SK-N-MC (cell line): ENCODE data around the gene LMO2.

Experiments used
- DNase-seq: peaks from one replicate; pipeline ENCODE4 v3.0.0-alpha.2; 2011; ENCODE audit warnings: low read depth, low spot score
- H3K27ac ChIP-seq: fragments of 200-600 bp; sonication (generic); 2 replicates; pipeline ENCODE4 v1.5.1; 2016; ENCODE audit warnings: mixed run types
- H3K36me3 ChIP-seq: fragments of 200-600 bp; sonication (generic); 2 replicates; pipeline ENCODE4 v1.6.1; 2017; ENCODE audit warnings: antibody characterized with exemption, low read length, mixed read lengths; ENCODE audit not compliant: insufficient read depth
- H3K4me3 ChIP-seq: fragments of 200-600 bp; sonication (generic); 2 replicates; pipeline ENCODE4 v1.5.1; 2016
- H3K9ac ChIP-seq: fragments of 200-600 bp; sonication (generic); 2 replicates; pipeline ENCODE4 v1.8.0; 2017; ENCODE audit warnings: mixed run types, mixed read lengths; ENCODE audit not compliant: insufficient read length
- H3K9me3 ChIP-seq: fragments of 200-600 bp; sonication (generic); 2 replicates; pipeline ENCODE4 v1.6.1; 2017; ENCODE audit warnings: low read depth, mild to moderate bottlenecking, antibody characterized with exemption, low read length, moderate library complexity, mixed read lengths
- EZH2 ChIP-seq: fragments of 200-600 bp; sonication (generic); IDR thresholded peaks from one replicate; pipeline ENCODE4 v1.6.1; 2017; ENCODE audit warnings: antibody characterized with exemption
- FOXP2 ChIP-seq: optimal IDR thresholded peaks from 2 replicates; pipeline ENCODE3; 2011; ENCODE audit warnings: mild to moderate bottlenecking, moderate library complexity; ENCODE audit not compliant: insufficient read depth; ENCODE audit errors: extremely low read length, control extremely low read depth
- POLR2AphosphoS5 ChIP-seq: IDR thresholded peaks from 2 replicates; pipeline ENCODE4 v1.6.1; 2012; ENCODE audit warnings: mild to moderate bottlenecking, low read depth, low read length, borderline replicate concordance

The LMO2 gene

GRCh38 chr11:33861941-33862589 lies 29.8 kb downstream of the LMO2 start:
- TF ChIP-seq FOXP2 (no peak), POLR2AphosphoS5 (no peak), EZH2 (no peak)
- H3K9ac ChIP-seq: peak overlapping the region; percentile 24
- peak overlapping the region; percentile 33 for H3K4me3 ChIP-seq
- no peak for DNase-seq
- H3K27ac ChIP-seq: peak overlapping the region; percentile 43; the same call in 1 of the 2 replicates
- H3K9me3 ChIP-seq: no peaks in the 10 kb centered on the region
- no peaks in the 10 kb centered on the region for H3K36me3 ChIP-seq

- Histone ChIP-seq H3K36me3 (no peaks in the 10 kb centered on the region), H3K4me3 (peak overlapping the region; percentile 33), H3K27ac (peak overlapping the region; percentile 43; the same call in 1 of the 2 replicates), H3K9me3 (no peaks in the 10 kb centered on the region), H3K9ac (peak overlapping the region; percentile 24)
- TF ChIP-seq EZH2 (no peak), POLR2AphosphoS5 (no peak), FOXP2 (no peak)
- DNase-seq: no peak
Observed at GRCh38 chr11:33861386-33861785, 30.5 kb downstream of the LMO2 start.

GRCh38 chr11:33860926-33861325 lies 30.9 kb downstream of the LMO2 start:
- TF ChIP-seq EZH2 (no peak), POLR2AphosphoS5 (no peak), FOXP2 (no peak)
- H3K36me3 ChIP-seq: no peaks in the 10 kb centered on the region
- H3K9ac ChIP-seq: peak overlapping the region; percentile 24
- no peak overlapping the region for H3K27ac ChIP-seq
- no peak overlapping the region for H3K4me3 ChIP-seq
- DNase-seq: no peak
- no peaks in the 10 kb centered on the region for H3K9me3 ChIP-seq

DNA sequence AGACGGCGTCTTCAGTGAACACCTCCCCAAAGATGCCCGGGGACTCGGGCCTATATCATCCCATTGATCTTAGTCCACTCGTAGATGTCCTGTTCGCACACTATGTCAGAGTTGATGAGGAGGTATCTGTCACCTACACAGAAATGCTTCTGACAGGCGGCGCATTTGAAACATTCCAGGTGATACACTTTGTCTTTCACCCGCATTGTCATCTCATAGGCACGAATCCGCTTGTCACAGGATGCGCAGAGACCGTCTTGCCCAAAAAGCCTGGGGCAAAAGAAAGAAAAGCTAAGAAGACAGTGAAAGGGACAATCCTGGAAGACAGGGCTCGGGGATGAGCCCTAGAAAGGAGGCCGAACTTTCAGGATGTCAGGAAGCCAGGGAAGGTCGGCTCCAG lies 32.6 kb downstream of the LMO2 start:
- no peaks in the 10 kb centered on the region for H3K36me3 ChIP-seq
- no peak for DNase-seq
- TF ChIP-seq FOXP2: no peak
- TF ChIP-seq POLR2AphosphoS5: no peak
- no peak for TF ChIP-seq EZH2
- no peaks in the 10 kb centered on the region for H3K9me3 ChIP-seq
- H3K4me3 ChIP-seq: no peak overlapping the region
- no peak overlapping the region for H3K9ac ChIP-seq
- H3K27ac ChIP-seq: no peak overlapping the region

DNA sequence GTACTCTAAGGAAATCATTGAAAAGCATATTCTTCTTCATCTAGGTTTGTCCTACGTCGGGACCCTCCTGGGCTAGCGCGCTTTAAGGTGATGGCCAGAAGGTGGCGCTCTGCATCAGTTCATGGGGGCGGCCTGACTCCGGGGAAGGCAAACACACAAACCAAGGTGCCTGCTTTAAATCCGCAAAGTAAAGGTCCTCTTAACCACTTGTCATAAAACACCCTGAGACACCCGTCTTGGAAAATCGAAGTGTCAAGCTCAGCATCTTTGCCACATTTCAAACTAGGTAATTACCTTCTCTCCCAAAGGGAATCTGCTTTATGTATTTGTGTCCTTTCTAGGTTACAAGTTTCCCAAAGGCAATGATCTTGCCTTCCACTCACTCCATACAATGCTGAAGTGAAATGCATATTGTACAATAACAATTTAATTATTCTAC lies 33.9 kb downstream of the LMO2 start:
- TF ChIP-seq FOXP2 (no peak), POLR2AphosphoS5 (no peak), EZH2 (no peak)
- DNase-seq: peak; percentile 74
- Histone ChIP-seq H3K4me3 (peak overlapping the region; percentile 53), H3K9me3 (no peaks in the 10 kb centered on the region), H3K9ac (peak overlapping the region; percentile 28), H3K36me3 (no peaks in the 10 kb centered on the region), H3K27ac (peak overlapping the region; percentile 66)

GRCh38 chr11:33855500-33855899 lies 36.4 kb downstream of the LMO2 start:
- TF ChIP-seq POLR2AphosphoS5: no peak
- no peak for TF ChIP-seq EZH2
- no peak for TF ChIP-seq FOXP2
- DNase-seq: no peak
- H3K36me3 ChIP-seq: no peaks in the 10 kb centered on the region
- H3K9ac ChIP-seq: no peak overlapping the region
- no peak overlapping the region for H3K27ac ChIP-seq
- no peak overlapping the region for H3K4me3 ChIP-seq
- no peaks in the 10 kb centered on the region for H3K9me3 ChIP-seq

GRCh38 chr11:33848717-33849390 lies 43.0 kb downstream of the LMO2 start:
- no peaks in the 10 kb centered on the region for H3K9me3 ChIP-seq
- DNase-seq: no peak
- no peak for TF ChIP-seq EZH2
- no peak for TF ChIP-seq POLR2AphosphoS5
- TF ChIP-seq FOXP2: no peak

DNA sequence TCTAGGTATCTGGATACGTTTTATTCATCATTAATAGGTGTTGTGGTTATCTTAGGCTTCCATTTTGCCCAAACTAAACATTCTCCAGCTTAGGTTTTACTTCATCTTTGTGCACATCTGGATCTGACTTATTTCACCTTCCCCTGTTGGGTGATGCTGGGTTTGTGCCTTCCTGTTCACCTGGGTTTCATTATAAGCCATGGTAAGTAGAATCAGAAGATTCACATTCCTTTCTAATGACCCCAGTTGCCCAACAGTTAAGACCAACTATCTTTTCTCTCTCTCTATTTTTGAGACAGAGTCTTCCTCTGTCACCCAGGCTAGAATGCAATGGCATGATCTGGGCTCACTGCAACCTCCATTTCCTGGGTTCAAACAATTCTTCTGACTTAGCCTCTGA lies 44.6 kb downstream of the LMO2 start:
- TF ChIP-seq FOXP2 (no peak), POLR2AphosphoS5 (no peak), EZH2 (no peak)
- H3K27ac ChIP-seq: peak overlapping the region; percentile 10; the same call in 1 of the 2 replicates
- H3K4me3 ChIP-seq: no peak overlapping the region
- H3K9me3 ChIP-seq: no peaks in the 10 kb centered on the region
- no peak for DNase-seq
- no peaks in the 10 kb centered on the region for H3K36me3 ChIP-seq
- no peak overlapping the region for H3K9ac ChIP-seq

More at GRCh38 chr11:33848717-33849390, 43.0 kb downstream of the LMO2 start:
- no peak overlapping the region for H3K9ac ChIP-seq
- no peak overlapping the region for H3K4me3 ChIP-seq
- H3K36me3 ChIP-seq: no peaks in the 10 kb centered on the region
- no peak overlapping the region for H3K27ac ChIP-seq
